NCI-H1092 treated with DMSO at 0.1 percent for 48 hours (cell line): ENCODE measurements around the gene SAMD4B.
"Not testable (repeated sequence)": the region's sequence is repeated elsewhere in the genome, so short reads cannot be mapped to it uniquely, and the experiment has no call there.

Source experiments
- DNase-seq: peaks from one replicate; lab custom pipeline; 2025; lab: John Stamatoyannopoulos, UW

SAMD4B gene

DNA sequence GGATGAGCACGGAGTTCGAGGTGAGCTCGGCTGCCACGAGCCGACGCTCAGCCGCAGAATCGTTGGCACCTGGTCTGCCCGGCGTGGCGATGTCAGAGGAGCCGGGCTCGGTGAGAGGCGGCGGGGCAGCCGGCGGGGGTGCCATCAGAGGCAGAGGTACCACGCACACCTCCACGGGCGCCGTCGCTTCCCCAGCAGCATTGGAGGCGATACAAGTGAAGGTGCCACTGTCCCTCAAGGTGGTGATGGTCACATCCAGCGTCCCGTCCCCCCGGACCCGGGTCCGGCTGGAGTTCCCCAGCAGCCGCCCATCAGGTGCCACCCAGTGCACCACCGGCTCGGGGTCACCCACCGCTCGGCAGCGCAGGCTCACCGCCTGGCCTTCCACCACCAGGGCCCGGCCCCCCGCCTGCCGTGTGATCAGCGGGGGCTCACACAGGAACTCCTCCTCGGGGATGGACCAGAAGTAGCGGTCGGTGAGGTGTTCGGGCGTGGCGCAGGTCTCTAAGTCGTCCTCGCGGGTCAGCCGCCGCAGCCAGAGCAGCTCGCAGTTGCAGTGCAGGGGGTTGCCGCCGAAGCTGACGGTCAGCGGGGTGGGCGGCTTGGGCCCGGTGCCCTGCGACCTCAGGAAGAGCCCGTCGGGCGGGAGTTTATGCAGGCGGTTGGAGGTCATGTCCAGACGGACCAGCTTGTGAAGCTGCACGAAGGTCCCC, 28.0 kb upstream of the SAMD4B start:
- DNase-seq: no peak

DNA sequence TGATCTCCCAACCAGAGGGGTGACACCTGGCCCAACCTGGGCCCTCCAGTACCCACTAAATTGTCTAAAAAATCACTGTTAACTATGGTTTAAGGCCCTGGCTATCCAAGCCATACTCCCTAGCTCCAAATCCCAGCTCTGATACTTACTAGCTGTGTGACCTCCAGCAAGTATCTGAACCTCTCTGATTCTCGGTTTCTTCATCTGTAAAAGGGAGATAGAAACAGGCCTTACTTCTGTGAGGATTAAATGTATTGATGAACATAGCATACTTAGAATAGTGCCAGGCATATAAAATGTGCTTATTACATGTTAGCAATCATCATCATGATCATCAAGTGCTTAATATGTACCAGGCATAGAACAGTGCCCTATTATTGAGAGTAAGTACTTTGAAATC, 26.3 kb upstream of the SAMD4B start:
- DNase-seq: no peak

DNA sequence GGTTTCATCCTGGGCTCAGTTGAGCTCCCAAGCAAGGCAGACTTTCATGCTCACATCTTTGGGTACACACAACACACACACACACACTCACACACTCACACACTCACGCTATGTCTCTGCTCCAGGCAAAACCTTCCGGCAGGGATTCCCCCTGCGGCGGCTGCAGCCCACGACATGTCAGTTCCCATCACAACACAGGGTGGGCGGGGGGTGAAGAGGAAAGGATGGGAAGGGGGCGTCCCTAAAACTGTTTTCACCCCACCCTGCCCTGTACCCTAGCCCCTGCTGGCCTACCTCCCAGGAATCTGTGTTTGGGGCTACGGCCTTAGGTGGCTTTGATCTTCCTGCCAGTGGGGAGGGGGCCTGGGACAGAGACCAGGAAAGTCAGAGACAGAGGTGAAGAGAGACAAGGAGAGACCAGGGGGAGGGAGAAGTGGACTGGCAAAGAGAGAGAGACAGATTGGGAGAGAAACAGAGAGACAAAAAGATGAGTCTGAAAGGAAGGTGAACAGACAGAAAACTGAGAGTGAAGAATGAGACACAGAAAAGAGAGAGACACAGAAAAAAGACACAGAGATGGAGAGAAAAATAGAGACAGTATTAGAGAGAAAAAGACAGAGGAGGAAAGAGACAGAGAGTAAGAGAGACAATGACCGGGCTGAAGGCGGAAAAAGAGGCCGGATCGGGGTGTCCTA, 25.4 kb upstream of the SAMD4B start:
- DNase-seq: no peak

DNA sequence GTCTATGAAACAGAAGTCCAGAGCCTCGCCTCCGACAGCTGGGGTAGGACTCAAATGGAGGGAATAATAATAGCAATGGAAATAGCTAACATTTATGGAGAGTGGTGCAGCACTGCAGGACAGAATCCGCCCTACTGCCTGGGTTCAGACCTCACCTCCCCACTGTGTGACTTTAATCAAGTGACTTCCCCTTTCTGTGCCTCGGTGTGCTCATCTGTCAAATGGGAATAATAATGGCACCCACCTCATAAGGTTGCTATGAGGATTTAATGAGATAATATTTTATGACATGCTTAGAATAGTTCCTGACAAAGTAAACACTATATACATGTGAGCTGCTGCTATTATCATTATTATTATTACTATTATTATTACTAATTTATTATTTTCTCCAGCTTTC, 24.7 kb upstream of the SAMD4B start:
- no peak for DNase-seq

DNA sequence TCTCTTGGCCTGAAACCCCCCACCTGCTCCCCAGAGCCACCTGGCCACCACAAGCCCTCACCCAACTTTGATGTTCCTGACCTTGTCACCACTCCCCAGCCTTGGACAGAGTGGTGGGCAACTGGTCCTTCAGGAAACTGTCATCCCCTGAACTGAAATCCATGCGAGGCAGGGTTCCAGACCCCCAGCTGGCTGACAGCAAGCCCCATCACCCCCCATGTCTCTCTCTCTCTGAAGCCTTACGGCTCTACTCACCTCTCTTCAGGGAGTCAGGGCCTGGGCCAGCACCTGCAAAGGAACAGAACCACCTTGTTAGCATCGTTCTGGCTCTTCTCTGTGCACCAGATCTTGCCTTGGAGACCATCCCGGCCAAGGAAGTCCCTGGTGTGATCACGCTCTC, 24.1 kb upstream of the SAMD4B start:
- no peak for DNase-seq

DNA sequence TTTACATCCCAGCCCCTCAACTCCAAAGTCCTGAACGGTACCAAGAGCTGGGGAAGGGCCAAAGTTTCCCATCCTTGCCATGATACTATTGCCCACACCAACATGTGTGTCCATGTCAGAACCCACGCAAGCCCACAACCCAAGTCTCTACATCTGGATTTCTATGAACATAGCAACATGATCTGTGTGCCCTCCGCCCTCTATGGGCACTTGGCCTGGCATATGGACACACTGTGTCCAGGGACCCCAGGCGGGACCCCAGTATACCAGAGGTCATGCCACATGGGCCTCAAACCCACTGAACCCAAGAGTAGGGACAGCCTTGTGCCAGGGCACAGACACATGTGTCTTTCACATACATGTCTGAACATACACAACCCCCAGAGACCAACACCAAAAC, 23.5 kb upstream of the SAMD4B start:
- no peak for DNase-seq

DNA sequence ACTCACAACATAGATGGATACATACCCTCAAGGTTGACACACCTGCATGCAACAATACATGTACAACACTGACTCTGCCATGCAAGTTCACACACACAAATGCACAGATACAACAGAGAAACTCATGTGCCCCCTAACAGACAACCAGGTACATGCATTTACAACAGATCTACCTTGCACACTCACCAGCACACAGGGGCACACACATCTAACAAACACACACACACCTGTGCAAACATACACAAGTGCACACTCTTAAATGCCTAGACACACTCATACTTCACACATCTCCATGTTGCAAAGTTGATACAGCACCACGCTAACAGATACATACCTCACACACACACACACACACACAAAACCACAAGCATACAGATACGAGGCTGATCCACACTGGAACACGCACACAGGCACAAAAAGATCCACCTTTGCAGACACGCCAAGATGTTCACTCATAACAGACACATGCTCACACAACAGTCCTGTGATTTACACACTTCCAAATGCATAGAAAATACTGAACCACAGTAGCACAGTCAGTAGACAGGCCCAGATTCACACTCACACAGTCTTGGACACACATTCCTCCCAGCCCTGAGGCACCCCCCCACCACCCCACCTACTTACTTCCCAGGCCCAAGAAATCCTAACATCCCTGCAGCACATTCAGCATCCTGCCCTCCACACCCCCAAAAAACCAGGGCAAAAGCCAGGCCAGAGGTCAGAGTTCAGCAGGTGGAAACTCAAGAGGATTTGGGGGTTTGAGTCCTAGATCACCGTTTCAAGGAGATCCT, 22.9 kb upstream of the SAMD4B start:
- no peak for DNase-seq

DNA sequence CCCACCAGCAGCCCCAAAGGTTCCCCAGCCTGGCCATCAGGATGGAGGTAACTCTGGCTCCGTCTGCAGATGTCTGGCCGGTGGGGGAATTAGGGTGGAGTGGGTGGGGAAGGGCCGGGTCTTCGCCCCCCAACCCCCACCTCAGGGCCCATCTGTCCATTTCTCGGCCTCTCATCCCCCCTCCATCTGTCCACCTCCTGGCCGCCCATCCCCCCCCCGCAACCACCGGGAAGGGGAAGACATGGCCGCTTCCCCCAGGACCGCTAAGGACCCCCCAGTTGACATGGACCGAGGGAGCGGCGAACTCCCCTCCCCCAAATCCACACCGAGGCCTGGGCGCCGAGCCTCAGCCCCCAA, 22.4 kb upstream of the SAMD4B start:
- DNase-seq: no peak

DNA sequence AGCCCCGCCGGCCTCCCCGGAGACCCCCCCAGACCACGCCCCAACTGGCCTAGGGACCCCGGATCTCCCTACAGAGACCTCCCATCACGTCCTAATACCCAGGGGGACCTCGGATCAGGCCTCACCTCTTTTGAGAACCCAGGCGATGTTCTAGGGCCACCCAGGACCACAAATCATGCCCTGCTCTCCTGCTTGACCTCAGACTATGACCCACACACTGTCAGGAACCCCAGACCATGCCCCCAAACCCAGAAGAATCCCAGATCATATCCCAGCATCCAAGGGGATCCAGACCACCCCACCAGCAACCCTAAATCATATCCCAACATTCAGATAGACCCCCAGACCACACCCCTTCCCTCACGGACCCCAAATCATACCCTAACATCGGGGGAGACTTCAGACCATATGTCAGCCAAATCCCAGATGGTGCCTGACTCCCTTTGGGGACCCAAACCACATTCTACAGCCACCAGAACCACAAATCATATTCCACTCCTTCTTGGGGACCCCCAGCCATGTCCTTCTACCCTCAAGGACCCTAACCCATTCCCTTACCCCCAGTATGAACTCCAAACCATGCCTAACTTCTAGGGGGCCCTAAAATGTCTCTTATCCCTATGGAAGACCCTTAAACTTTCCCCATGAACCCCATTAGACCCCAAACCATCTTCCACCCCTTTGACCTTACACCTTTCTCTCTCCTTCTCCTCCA, 20.9 kb upstream of the SAMD4B start:
- no peak for DNase-seq

DNA sequence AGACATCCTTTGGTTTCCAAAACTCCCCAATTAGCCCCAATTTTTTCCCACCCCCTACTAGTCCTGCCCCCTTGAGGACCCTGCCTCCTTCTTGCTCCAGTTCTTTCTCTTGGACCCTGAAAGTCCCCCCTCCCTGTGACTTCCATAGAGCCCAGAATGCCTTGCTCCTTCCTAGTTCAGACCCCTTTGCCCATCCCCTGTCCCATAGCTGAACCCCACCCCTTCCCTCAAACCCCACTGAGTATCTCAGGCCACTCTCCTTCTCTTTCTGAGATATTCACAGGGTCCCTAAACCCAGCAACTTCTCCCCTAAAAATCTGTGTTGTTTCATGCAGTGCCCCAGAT, 20.4 kb upstream of the SAMD4B start:
- DNase-seq: no peak

DNA sequence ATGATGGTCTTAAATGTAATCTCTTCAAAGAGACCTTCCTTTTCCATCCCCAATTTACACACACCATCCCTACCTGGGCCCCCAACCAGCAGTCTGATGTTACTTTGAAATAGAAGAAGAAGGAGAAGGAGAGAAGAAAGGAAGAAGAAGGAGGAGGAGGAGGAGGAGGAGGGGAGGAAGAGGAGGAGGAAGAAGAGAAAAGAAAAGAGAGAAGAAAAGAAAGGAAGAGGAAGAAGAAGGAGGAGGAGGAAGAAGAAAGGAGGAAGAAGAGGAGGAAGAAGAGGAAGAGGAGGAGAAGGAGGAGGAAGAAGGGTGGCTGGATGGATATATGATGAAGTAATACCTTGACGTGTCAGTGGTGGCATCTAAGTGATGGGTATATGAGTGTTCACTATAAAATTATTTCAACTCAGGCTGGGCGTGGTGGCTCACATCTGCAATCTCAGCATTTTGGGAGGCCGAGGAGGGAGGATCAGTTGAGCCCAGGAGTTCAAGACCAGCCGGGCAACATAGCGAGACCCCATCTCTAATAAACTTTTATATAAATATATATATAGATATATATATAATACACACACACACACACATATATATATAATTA, 17.9 kb upstream of the SAMD4B start:
- no peak for DNase-seq

DNA sequence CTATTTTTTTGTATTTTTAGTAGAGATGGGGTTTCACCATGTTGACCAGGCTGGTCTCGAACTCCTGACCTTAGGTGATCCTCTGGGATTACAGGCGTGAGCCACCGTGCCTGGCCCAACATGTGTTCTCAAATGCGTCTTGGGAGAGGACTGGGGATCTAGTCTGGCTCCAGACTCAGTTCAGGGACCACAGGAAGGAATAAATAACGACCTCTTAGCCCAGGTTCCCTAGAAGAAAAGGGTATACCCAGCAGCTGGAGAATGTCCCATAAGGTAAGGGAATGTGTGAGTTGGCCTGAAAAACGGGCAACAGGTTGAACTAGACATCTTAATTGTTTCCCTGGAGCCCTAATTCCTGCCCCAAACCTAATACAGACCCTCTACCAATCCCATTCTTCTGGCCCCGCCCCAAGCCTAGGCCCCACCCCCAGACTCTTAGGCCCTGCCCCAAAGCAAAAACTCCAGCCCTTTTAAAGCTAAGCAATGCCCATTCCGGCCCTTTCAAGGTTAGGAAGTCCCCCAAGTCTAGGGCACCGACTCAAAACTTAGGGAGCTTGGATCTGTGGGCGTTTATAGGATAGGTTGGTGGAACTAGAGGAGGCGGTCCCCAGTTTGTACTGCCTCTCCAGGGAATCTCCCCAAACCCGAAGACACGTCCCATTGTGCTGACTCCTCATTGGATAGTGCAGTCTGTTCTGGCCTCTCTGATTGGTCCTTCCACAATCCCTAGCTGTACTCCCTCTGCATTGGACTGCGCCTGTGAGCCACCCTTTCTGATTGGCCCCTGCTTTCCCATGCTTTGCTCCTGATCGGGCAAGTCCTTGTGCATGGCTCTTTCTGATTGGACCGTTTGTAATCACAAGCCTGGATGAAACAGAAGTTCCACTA, 16.2 kb upstream of the SAMD4B start:
- no peak for DNase-seq

DNA sequence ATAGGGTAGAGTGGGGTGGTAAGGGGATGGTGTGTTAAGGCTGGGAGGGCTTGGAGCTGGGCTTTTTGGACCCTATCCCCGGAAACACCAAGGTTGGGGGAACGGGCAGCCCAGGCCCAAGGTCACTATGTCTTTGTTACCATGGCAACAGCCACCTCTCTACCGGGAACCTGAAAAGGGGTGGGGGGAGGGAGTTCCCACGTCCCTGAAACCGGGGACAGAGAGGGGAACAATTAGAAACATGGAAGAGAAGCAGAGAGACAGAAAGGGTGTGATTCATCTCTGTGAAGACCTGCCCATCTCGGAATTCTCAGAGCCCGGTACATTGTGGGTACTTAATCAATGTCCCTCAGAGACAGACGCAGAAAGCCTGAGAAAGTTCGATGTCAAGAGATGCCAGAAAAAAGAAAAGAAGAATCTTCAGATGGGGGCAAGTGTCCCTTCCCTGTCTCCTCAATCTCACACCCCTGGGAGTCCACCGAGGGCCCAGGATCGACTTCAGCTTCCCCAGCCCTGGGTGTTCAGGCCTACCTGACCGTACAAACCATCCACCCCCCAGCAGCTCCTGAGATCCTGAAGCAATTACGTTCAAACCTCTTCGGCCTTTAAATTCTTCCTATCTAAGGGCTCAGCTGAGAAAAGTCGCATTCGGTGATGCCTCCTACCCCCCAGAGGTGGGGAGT, 14.7 kb upstream of the SAMD4B start:
- DNase-seq: no peak

DNA sequence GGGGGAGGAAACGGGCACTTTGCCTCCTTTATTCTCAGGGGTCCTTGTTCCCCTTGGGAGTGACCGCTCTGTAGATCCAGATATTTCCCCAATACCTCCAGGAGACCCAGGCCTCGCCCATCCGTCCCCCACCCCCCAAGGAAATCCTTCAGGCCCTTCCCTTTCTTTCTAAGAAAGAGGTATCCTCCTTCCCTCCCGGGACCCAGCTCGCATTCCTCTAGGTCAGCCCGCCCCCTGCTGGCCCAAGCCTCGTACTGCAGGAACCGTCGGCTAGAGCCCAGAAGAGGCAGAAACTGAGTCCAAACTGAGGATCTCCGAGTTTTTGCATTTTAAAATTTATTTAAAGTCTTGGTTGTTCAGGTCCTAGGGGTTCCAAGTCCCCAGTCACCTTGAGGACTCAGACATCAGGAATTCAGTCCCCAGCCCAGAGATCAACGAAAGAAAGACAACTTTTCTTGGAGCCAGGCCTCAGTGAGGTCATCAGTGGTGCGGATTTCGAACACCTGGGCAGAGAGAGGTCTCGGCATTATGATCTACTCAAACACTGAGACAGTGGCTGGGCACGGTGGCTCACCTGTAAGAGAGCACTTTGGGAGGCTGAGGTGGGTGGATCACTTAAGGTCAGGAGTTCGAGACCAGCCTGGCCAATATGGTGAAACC, 14.0 kb upstream of the SAMD4B start:
- peak; percentile 38 for DNase-seq

DNA sequence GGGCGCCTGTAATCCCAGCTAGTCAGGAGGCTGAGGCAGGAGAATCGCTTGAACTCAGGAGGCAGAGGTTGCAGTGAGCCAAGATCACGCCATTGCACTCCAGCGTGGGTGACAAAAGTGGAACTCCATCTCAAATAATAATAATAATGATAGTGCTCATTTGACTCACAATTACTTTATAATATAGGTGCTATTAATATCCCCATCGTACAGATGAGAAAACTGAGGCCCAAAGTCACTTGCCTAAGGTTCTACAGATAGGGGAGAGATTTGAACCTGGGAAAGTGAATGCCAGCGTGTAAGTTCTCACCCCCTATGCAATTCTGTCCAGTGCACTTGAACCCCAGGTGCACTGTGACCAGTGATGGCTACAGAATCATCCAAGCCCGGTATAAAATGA, 12.3 kb upstream of the SAMD4B start:
- DNase-seq: no peak

DNA sequence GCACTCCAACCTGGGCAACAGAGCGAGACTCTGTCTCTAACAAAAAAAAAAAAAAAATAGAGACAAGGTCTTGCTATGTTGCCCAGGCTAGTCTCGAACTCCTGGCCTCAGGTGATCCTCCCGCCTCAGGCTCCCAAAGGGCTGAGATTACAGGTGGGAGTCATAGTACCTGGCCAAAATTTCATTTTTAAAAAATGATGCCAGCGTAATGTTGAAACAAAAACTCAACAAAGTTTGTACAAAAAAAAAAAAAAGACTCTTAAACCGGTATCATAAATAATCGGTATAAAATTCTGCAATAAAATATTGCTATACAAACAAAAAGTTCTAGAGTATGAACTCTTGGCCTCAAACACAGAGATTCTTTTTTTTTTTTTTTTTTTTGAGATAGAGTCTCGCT, 9.9 kb upstream of the SAMD4B start:
- no peak for DNase-seq

DNA sequence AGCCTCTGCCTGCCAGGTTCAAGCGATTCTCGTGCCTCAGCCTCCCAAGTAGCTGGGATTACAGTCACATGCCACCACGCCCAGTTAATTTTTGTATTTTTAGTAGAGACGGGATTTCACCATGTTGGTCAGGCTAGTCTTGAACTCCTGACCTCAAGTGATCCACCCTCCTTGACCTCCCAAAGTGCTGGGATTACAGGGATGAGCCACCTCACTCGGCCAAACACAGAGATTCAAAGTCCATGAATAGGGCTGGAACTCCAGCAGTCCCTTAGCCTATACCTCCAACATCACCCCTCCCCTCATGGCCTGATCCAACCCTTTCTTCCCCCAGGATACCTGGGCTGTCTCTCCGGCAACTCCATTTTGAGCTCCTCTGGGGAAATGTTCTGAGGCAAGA, 9.5 kb upstream of the SAMD4B start:
- DNase-seq: not testable (repeated sequence)

DNA sequence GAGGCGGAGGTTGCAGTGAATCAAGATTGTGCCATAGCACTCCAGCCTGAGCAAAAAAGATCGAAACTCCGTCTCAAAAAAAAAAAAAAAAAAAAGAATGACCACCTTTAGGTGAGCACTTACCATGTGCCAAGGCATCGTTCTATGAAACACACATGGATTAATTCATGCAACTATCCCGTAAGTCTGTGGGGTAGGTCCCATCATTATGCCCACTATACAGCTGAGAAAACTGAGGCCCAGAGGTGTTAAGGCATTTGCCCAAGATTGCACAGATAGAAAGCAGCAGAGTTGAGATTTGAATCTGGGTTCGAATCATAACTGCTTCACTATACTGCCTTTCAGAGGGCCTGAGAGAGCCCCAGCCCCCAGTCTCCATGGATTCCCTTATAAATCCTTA, 8.7 kb upstream of the SAMD4B start:
- DNase-seq: no peak

DNA sequence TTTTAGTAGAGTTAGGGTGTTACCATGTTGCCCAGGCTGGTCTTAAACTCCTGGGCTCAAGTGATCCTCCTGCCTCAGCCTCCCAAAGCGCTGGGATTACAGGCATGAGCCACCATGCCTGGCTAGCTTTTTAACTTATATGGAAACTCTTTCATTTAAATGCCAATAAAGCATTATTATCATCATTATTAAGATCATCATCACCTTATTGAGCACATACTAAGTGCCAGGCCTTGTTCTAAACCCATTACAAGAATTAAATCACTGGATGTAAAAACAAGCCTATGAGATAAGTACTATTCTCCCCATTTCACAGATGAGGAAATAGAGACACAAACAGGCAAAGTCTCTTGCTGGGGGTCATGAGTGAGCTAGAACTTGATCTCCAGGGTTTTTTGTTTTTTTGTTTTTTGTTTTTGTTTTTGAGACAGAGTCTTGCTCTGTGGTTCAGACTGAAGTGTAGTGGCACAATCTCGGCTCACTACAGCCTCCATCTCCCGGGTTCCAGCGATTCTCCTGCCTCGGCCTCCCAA, 7.7 kb upstream of the SAMD4B start:
- no peak for DNase-seq

DNA sequence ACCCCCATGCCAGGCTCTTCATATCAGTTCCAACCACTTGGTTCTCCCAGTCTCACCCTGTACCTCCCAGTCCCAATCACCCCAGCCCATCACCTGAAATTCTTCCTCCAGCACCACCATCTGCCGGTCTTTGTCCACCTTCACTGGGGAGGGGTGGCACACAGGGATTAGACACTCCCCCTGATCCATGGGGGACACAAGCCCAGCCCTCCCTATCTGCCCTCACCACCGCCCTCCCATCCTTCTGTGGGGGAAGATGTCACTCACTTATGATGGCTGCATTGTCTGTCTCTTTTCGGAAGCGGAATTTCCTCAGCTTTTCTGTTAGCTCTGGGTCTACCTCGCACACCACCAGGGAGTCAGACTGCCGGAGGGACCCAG, 7.1 kb upstream of the SAMD4B start:
- DNase-seq: no peak
